K562 (cell line): ENCODE measurements around the gene SLC4A3. TPM values are rescaled to one million over a fixed set of nuclear protein-coding genes. Genes with fewer than 3 reads are reported as not detected.

Experiments used
- ATAC-seq: fragments of 200-7000 bp; cut with Tn5 transposase; 3 replicates; pipeline ENCODE4 v1.9.1; 2020; ENCODE audit warnings: moderate library complexity
- BruUV-seq: library from RNA; stranded (reverse); fragments of 400-500 nt; replicated peaks from 2 replicates; lab custom pipeline; 2021; lab: Mats Ljungman, UMichigan
- CTCF ChIA-PET: fragments of 300-600 bp; formaldehyde crosslinking; extraction: SDS; loops from one replicate; lab custom pipeline; 2021; ENCODE audit warnings: low intra/inter-chr PET ratio; lab: Yijun Ruan, JAX
- POLR2A ChIA-PET: fragments of 300-600, 350-650 bp; sonication (Branson Sonifier 250); formaldehyde crosslinking; extraction: SDS; loops from one replicate; lab custom pipeline; 2021; ENCODE audit warnings: antibody characterized with exemption, inconsistent platforms; lab: Yijun Ruan, JAX
- DNase-seq, 4 experiments: peaks; one replicate each; pipeline versions ENCODE4 v3.0.0 to v3.0.0-alpha.2; 2011 to 2018; ENCODE audit warnings: low spot score in 3 of 4, mixed read lengths in 3 of 4; ENCODE audit errors: extremely low read depth in 1 of 4
- FAIRE-seq: peaks from 2 replicates; lab custom pipeline; 2011; peaks lifted over from hg19 to GRCh38; lab: Jason Lieb, UNC
- H2AFZ ChIP-seq: 2 replicates; pipeline ENCODE4 v1.6.0; 2011; ENCODE audit warnings: low read depth, low read length, control low read depth, inconsistent platforms
- H3K27ac ChIP-seq: fragments of 200-600 bp; 3 replicates; pipeline ENCODE4 v1.8.0; 2011; ENCODE audit warnings: low read depth, mild to moderate bottlenecking, control low read depth, inconsistent platforms, low read length, moderate library complexity, mixed read lengths; ENCODE audit errors: extremely low read depth
- H3K27me3 ChIP-seq, 2 experiments: fragments of 300-600 bp in 1 of 2; 2 replicates in 1 of 2; 3 replicates in 1 of 2; pipeline versions ENCODE4 v1.6.0 to v1.8.0; 2011; ENCODE audit warnings: inconsistent platforms in 2 of 2, low read length in 2 of 2, mild to moderate bottlenecking in 1 of 2, mixed read lengths in 1 of 2, moderate library complexity in 1 of 2; ENCODE audit not compliant: control insufficient read depth in 2 of 2, insufficient read depth in 2 of 2
- H3K36me3 ChIP-seq: fragments of 300-600 bp; 3 replicates; pipeline ENCODE4 v1.8.0; 2011; ENCODE audit warnings: mild to moderate bottlenecking, low read length, inconsistent platforms; ENCODE audit not compliant: control insufficient read depth, insufficient read depth
- H3K4me1 ChIP-seq, 2 experiments: fragments of 200-600 bp in 1 of 2; replicated peaks in 1 of 2; 2 replicates in 1 of 2; 3 replicates in 1 of 2; pipeline versions ENCODE4 v1.5.1 to v1.8.0; 2011; ENCODE audit warnings: inconsistent platforms in 2 of 2, low read length in 2 of 2, mild to moderate bottlenecking in 1 of 2, mixed read lengths in 1 of 2, moderate library complexity in 1 of 2; ENCODE audit not compliant: control insufficient read depth in 2 of 2, insufficient read depth in 2 of 2
- H3K4me2 ChIP-seq: 2 replicates; pipeline ENCODE4 v1.6.1; 2011; ENCODE audit warnings: low read length, control low read depth, inconsistent platforms, mixed read lengths; ENCODE audit not compliant: insufficient read depth
- H3K4me3 ChIP-seq: fragments of 200-600 bp; sonication (generic), shearing (Covaris generic); 2 replicates; pipeline ENCODE4 v1.5.1; 2016; ENCODE audit warnings: control low read depth, inconsistent platforms
- H3K79me2 ChIP-seq: fragments of 200-600 bp; 3 replicates; pipeline ENCODE4 v1.8.0; 2011; ENCODE audit warnings: low read length, inconsistent platforms; ENCODE audit not compliant: control insufficient read depth, insufficient read depth
- H3K9ac ChIP-seq, 2 experiments: 2 replicates each; pipeline versions ENCODE4 v1.6.0 to v1.6.1; 2011; ENCODE audit warnings: low read depth in 2 of 2, low read length in 2 of 2, control low read depth in 1 of 2, inconsistent platforms in 1 of 2, mild to moderate bottlenecking in 1 of 2, mixed read lengths in 1 of 2; ENCODE audit not compliant: insufficient read depth in 1 of 2
- H3K9me1 ChIP-seq: one replicate; pipeline ENCODE4 v1.6.0; 2011; ENCODE audit warnings: inconsistent platforms, mild to moderate bottlenecking, low read length, moderate library complexity; ENCODE audit not compliant: control insufficient read depth, insufficient read depth
- H3K9me3 ChIP-seq: replicated peaks from 2 replicates; pipeline ENCODE4 v1.5.1; 2011; ENCODE audit warnings: low read depth, low read length, inconsistent platforms; ENCODE audit not compliant: control insufficient read depth, insufficient read depth
- H4K20me1 ChIP-seq: replicated peaks from 2 replicates; pipeline ENCODE4 v1.6.1; 2011; ENCODE audit warnings: low read length, inconsistent platforms, mixed read lengths; ENCODE audit not compliant: control insufficient read depth, insufficient read depth
- ARID1B ChIP-seq: fragments of 450-650 bp; IDR thresholded peaks from 2 replicates; pipeline ENCODE4 v1.6.1; 2016; ENCODE audit warnings: antibody characterized with exemption, mild to moderate bottlenecking, inconsistent platforms
- CEBPB ChIP-seq: fragments of 450-650 bp; IDR thresholded peaks from 2 replicates; pipeline ENCODE4 v1.6.1; 2016; ENCODE audit warnings: missing genetic modification characterization, missing compliant biosample characterization
- CHCHD3 ChIP-seq: fragments of 250-450 bp; sonication (Bioruptor Pico); IDR thresholded peaks from 2 replicates; pipeline ENCODE4 v2.1.2; 2022; ENCODE audit warnings: mild to moderate bottlenecking
- DPF2 ChIP-seq: fragments of 450-650 bp; IDR thresholded peaks from 2 replicates; pipeline ENCODE4 v1.6.1; 2016
- MAFF ChIP-seq: IDR thresholded peaks from 2 replicates; pipeline ENCODE4 v1.6.1; 2012; ENCODE audit warnings: low read length, improper control_type of control experiment
- PCBP2 ChIP-seq: fragments of 200-400 bp; formaldehyde crosslinking; IDR thresholded peaks from 2 replicates; pipeline ENCODE4 v1.6.1; 2018; ENCODE audit warnings: low read length, low read depth, mild to moderate bottlenecking, moderate library complexity; ENCODE audit not compliant: poor library complexity, severe bottlenecking
- POLR2A ChIP-seq: fragments of 450-650 bp; conservative IDR thresholded peaks from 2 replicates; pipeline ENCODE4 v1.6.1; 2016
- PTRF ChIP-seq: fragments of 450-650 bp; IDR thresholded peaks from 2 replicates; pipeline ENCODE4 v1.6.1; 2016; ENCODE audit warnings: mild to moderate bottlenecking, missing genetic modification characterization, missing compliant biosample characterization
- RAD51 ChIP-seq: fragments of 450-650 bp; IDR thresholded peaks from 2 replicates; pipeline ENCODE4 v1.7.1; 2016; ENCODE audit warnings: low read depth, mild to moderate bottlenecking, borderline replicate concordance
- SPI1 ChIP-seq: IDR thresholded peaks from 2 replicates; pipeline ENCODE4 v1.6.1; 2011; ENCODE audit warnings: low read depth, low read length, control low read depth, borderline replicate concordance
- ZNF316 ChIP-seq: fragments of 450-650 bp; IDR thresholded peaks from 2 replicates; pipeline ENCODE4 v1.6.1; 2016
- in situ Hi-C: fragments of 300-500 bp; cut with MboI; formaldehyde crosslinking; loops from 4 replicates; pipeline ENCODE4 v1.15.0; 2018; ENCODE audit warnings: inconsistent platforms, mixed read lengths
- intact Hi-C: fragments of 100-400 bp; cut with micrococcal nuclease; formaldehyde crosslinking; loops from 2 replicates; pipeline ENCODE4 v1.14.2; 2022
- polyA plus RNA-seq, 8 experiments: library from polyadenylated mRNA; depleted of rRNA in 4 of 8; stranded (reverse) in 5 of 8; unstranded in 3 of 8; fragments of >200 nt; fragmentation: Nextera tagmentation in 2 of 8; fragmentation: Illumina TruSeq in 1 of 8; extraction: Ambion mirVana in 2 of 8; extraction: Trizol in 1 of 8; gene quantifications; 2 replicates each; pipeline versions ENCODE4 v1.2.1 to v1.2.3, GENCODE V29; 2011 to 2014; ENCODE audit warnings: inconsistent platforms in 1 of 8, missing spikeins in 1 of 8
- total RNA-seq, 7 experiments: library from RNA; depleted of rRNA in 6 of 7; stranded (reverse); fragments of >200 nt in 6 of 7; fragmentation: Illumina TruSeq in 2 of 7; extraction: Trizol in 2 of 7; gene quantifications; 2 replicates each; pipeline versions ENCODE4 v1.2.1 to v1.2.3, GENCODE V29; 2011 to 2021; ENCODE audit warnings: low replicate concordance in 1 of 7
- TF ChIP-seq, protein P1 (sequence below): IDR thresholded peaks from 2 replicates; pipeline ENCODE4 v1.6.1; 2012; ENCODE audit warnings: low read depth, low read length, improper control_type of control experiment, borderline replicate concordance
- TF ChIP-seq, protein P2 (sequence below): fragments of 450-650 bp; IDR thresholded peaks from 2 replicates; pipeline ENCODE4 v1.6.1; 2014; ENCODE audit warnings: low read depth, mild to moderate bottlenecking, moderate library complexity, borderline replicate concordance
- TF ChIP-seq, protein P3 (sequence below): fragments of 450-650 bp; formaldehyde crosslinking; IDR thresholded peaks from 2 replicates; pipeline ENCODE4 v1.4.0; 2020; ENCODE audit warnings: mild to moderate bottlenecking, moderate library complexity

SLC4A3 gene
- total and polyA plus RNA-seq, 9 of the 15 experiments (the other 6 are each of a cell fraction or from before 2014, with no cell fraction given), result 0.04 to 0.31 (median 0.16) TPM; not detected in 5

DNA sequence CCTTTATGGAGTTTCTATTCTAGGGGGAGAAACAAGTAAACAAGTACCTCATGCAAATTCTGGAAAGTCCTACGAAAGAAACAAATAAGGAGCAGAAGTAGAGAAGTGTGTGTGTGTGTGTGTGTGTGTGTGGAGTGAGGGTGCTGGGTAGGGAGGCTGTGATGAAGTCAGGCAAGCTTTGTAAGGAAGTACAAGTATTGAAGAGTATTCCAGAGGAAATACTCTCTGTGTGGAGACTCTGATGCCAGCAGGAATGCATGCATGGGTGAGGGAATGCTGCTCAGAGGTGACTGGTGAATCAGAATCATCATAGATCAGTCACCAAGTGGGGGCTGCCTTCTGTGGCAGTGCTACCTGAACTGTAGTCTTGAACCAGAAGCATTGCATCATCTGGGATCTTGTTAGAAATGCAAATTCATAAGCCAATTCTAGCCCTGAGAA lies 34.5 kb downstream of the SLC4A3 start (continued):
- TF ChIP-seq, protein P1, sequence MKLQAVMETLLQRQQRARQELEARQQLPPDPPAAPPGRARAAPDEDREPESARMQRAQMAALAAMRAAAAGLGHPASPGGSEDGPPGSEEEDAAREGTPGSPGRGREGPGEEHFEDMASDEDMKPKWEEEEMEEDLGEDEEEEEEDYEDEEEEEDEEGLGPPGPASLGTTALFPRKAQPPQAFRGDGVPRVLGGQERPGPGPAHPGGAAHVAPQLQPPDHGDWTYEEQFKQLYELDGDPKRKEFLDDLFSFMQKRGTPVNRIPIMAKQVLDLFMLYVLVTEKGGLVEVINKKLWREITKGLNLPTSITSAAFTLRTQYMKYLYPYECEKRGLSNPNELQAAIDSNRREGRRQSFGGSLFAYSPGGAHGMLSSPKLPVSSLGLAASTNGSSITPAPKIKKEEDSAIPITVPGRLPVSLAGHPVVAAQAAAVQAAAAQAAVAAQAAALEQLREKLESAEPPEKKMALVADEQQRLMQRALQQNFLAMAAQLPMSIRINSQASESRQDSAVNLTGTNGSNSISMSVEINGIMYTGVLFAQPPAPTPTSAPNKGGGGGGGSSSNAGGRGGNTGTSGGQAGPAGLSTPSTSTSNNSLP, result 0 out of 2 replicates have a peak, but pooled peaks have one; percentile 36
- TF ChIP-seq PTRF (no peak), RAD51 (no peak), ARID1B (peak; percentile 85), DPF2 (peak; percentile 68; the same call in 1 of the 2 replicates), CEBPB (peak; percentile 79), CHCHD3 (CRISPR knock-in tag) (no peak)
- TF ChIP-seq, protein P2, sequence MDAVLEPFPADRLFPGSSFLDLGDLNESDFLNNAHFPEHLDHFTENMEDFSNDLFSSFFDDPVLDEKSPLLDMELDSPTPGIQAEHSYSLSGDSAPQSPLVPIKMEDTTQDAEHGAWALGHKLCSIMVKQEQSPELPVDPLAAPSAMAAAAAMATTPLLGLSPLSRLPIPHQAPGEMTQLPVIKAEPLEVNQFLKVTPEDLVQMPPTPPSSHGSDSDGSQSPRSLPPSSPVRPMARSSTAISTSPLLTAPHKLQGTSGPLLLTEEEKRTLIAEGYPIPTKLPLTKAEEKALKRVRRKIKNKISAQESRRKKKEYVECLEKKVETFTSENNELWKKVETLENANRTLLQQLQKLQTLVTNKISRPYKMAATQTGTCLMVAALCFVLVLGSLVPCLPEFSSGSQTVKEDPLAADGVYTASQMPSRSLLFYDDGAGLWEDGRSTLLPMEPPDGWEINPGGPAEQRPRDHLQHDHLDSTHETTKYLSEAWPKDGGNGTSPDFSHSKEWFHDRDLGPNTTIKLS, result no peak

DNA sequence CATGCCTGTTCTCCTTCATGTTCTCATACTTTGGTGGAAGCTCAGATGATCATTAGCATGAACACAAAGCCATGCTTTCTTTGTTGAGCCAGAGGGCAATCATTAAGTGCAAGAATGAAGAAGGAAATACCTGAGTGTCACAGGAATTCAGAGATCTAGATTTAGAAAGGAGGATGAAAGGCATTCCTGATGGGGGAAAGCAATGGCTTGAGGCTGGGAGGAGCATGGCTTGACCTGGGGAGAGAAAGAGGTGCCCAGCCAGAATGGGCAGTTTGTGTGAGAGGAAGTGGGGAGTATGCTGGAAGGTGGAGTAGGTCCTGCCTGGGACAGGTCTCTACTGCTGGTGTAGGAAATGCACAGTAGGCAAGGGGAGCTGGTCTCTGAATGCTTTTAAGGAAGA lies 35.1 kb downstream of the SLC4A3 start:
- 0 out of 2 replicates have a peak, but pooled peaks have one; percentile 15 for TF ChIP-seq SPI1
- TF ChIP-seq POLR2A, result no peak
- no peak for TF ChIP-seq MAFF
- TF ChIP-seq PCBP2, result no peak
- TF ChIP-seq, protein P3, sequence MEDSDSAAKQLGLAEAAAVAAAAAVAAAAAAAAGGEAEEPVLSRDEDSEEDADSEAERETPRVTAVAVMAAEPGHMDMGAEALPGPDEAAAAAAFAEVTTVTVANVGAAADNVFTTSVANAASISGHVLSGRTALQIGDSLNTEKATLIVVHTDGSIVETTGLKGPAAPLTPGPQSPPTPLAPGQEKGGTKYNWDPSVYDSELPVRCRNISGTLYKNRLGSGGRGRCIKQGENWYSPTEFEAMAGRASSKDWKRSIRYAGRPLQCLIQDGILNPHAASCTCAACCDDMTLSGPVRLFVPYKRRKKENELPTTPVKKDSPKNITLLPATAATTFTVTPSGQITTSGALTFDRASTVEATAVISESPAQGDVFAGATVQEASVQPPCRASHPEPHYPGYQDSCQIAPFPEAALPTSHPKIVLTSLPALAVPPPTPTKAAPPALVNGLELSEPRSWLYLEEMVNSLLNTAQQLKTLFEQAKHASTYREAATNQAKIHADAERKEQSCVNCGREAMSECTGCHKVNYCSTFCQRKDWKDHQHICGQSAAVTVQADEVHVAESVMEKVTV, result no peak
- TF ChIP-seq ZNF316, result no peak
- CTCF ChIA-PET, result no interaction called here

More for the DNA sequence above, 35.1 kb downstream of the SLC4A3 start:
- Histone ChIP-seq H3K4me3 (no peak overlapping the region), H3K4me2 (peak overlapping the region; percentile 72), H3K27me3 (no peaks in the 10 kb centered on the region), H2AFZ (peak overlapping the region; percentile 76; the same call in 1 of the 2 replicates), H3K9me3 (peaks cover 9% of the 10 kb centered on the region; the same call in 1 of the 2 replicates), H3K4me1 (peaks cover 13 to 52% of the 10 kb centered on the region in 2 experiments; a peak in 4 of 5 replicates), H3K9ac (peak overlapping the region in 1 of 2 experiments; percentile 48; a peak in 2 of 4 replicates), H3K27ac (peak overlapping the region; percentile 80; the same call in 2 of the 3 replicates), H3K9me1 (peaks cover 3% of the 10 kb centered on the region), H3K79me2 (no peaks in the 10 kb centered on the region), H4K20me1 (no peaks in the 10 kb centered on the region), H3K36me3 (no peaks in the 10 kb centered on the region)
- intact Hi-C loops (no loop called here), in situ Hi-C loops (no loop called here)
- BruUV-seq, result no TSS peak
- peak; percentile 5 for ATAC-seq
- FAIRE-seq, result no peak
- DNase-seq, result no peak
- POLR2A ChIA-PET, result interaction anchor here (1.2 kb wide), 1 partner anchor 64 kb away, joined by 3 read pairs; no protein-coding TSS in a partner anchor
